Middle frontal gyrus (tissue), 1 donor: Measurements from ENCODE around the gene TPTE.
"Not testable (repeated sequence)": the region's sequence is repeated elsewhere in the genome, so short reads cannot be mapped to it uniquely, and the experiment has no call there.

Experiments used
- DNase-seq: peaks from one replicate; pipeline ENCODE4 v3.0.0-alpha.2; 2015; ENCODE audit warnings: low spot score; ENCODE audit errors: extremely low spot score

The TPTE gene

DNA sequence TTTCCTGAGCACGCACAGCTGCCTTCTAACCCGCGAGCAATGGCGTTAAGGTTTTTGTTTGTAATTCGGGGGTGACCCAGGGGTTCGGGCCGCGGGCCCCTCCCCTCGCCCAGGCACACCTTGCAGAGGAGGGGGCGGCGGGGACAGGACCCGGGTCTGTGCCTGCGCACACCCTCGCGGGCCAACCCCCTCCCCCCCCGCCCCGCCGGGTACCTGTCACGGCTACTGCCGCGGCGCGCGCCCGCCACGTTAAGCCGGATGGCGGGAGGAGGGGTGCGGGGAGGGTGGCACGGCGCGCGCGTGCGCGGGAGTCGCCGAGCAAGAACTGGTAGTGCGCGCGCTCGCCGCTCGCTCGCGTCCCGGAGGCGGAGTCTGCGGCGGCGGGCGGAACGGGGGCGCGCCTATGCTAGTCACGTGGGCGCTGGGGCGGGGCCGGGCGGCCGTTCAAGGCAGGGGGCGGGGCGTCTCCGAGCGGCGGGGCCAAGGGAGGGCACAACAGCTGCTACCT, at the start of gene TPTE:
Gene TPTE, plus strand, starts transcription at position 493 of the 508 bp plus-strand sequence. CDS start 17,141 bp downstream, outside the sequence.
- no peak for DNase-seq

DNA sequence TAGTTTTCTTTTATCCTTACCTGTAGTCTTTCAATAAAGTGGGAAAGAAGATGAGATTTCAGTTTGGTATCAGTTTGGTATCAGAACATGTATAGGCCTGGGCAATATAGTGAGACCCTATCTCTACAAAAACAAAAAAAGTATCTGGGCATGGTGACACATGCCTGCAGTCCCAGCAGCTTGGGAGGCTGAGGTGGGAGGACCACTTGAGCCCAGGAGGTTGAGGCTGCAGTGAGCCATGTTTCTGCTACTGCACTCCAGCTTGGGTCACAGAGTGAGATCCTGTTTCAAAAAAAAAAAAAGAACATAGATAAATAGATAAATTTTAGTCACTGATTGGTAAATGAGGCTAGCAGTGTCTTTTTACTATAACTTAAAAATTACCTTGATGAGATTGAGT, 49.4 kb upstream of the TPTE start:
- not testable (repeated sequence) for DNase-seq

DNA sequence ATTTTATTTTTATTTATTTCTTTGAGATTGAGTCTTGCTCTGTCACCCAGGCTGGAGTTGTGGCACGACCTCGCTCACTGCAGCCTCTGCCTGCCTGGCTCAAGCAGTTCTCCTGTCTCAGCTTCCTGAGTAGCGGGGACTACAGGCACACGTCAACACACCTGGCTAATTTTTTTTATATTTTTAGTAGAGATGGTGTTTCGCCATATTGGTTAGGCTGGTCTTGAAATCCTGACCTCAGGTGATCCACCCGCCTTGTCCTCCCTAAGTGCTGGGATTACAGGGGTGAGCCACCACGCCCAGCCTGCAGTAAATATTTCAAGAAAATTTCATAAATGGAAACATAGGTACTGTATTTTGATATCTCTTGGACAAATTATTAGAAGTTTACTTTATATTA, 43.6 kb upstream of the TPTE start:
- not testable (repeated sequence) for DNase-seq

DNA sequence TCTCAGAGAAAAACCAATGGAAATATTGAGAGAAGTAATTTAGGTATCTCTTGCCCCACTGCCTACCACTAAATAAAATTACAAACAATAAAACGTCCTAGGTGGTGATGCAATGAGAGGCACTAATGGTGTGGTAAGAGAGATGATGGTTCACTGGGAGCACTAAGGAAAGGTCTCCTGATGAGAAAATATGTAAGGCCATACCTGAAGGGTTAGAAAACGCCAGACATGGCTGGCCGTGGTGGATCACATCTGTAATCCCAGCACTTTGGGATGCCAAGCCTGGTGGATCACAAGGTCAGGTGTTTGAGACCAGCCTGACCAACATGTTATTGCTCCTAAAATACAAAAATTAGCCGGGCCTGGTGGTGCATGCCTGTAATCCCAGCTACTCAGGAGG, 41.5 kb upstream of the TPTE start:
- DNase-seq, result not testable (repeated sequence)

DNA sequence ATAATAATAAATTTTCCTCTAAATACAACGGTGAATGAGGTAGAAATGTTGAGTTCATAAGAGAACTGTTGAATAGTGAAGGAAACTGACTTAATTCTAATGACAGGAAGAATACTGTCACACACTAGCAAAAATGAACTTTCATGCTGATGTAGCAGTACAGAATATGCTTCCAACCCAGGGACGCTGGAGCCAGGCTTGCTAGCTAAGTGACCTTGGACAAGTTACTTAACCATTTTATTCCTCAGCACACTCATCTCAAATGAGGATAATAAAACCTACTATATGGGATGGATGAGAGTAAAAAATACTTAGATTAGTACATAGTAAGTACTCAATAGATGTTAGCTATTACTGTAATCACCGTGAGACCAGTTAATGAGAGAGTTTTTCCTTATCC, 36.5 kb upstream of the TPTE start:
- not testable (repeated sequence) for DNase-seq

DNA sequence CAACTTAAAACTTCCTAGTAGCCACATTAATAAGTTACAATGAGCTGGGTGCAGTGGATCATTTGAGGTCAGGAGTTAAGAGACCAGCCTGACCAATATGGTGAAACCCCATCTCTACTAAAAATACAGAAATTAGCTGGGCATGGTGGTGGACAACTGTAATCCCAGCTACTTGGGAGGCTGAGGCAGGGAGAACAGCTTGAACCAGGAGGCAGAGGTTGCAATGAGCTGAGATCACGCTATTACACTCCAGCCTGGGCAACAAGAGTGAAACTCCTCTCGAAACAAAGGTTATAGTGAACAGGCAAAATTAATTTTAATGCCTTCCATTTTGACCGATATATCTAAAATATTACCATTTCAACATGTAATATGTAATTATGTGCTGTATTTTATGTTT, 30.9 kb upstream of the TPTE start:
- DNase-seq, result not testable (repeated sequence)

DNA sequence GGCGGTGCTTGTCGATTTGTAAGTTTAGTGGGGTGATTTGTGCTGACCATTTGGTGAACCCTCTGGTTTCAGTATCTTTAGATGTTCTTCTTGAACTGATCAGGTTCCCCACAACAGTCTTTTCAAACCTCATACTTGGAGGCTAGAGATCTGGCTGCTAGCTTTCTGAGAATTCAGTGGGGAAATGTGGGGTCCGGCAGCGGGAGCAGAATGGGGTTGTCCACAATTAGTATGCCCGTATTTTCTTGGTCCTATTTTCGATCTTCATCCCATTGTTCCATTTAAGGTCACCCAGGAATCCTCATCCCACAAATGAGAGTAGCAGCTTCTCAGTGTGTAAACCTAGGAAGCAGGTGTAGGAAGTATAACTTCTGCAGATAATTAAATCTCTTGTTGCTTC, 10.3 kb upstream of the TPTE start:
- no peak for DNase-seq

DNA sequence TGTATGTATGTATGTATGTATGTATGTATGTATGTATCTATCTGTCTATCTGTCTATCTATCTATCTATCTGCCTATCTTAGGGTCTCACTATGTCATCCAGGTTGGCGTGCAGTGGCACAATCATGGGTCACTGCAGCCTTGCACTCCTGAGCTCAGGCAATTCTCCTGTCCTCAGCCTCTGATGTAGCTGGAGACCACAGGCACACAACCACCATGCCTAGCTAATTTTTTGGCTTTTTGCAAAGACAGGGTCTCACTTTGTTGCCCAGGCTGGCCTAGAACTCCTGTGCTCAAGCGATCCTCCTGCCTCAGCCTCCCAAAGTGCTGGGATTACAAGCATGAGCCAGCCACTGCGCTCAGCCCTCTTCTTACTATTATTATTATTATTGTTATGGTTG, 4.5 kb upstream of the TPTE start:
- not testable (repeated sequence) for DNase-seq

DNA sequence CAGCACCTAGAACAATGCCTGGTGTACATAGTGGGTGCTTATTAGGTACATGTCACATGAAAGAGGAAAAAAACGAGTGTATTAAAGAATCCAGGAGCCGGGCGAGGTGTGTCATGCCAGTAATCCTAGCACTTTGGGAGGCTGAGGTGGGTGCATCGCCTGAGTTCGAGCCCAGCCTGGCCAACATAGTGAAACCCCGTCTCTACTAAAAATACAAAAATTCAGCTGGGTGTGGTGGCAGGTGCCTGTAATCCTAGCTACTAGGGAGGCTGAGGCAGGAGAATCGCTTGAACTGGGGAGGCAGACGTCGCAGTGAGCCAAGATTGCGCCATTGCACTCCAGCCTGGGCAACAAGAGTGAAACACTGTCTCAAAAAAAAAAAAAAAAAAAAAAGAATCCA, 3.5 kb upstream of the TPTE start:
- DNase-seq, result not testable (repeated sequence)

DNA sequence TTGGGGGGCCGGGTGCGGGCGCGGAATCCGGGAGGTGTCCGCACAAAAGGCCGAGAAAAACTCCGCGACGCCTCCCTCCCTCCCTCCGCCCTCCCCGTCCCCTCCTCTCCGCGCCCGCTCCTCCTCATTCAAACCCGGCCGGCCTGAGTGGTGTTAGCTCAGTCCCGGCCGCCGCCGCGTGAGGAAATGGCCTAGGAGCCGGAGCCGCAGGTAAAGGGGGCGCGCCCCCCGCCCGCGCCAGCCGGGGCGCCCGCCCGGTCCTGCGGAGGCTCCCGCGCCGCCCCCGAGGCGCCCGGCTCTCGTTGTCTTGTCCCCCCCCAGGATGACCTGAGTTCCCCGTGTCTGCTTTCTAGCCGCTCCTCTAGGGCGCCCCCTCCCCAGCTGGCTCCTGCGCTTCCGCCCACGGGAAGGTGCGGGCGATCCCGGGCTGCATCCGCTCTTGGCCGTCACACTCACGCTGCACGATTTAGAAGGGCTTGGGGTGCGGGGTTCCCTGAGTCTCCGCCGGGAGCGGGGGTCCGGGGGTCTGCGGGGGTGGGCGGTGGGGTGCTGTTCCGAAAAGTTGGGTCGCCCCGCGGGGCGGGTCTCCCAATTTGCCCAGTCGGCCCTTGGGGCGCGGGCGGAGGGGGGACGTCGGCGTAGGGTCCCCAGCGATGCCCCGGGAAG, 585 bp downstream of the TPTE start:
- not testable (repeated sequence) for DNase-seq

DNA sequence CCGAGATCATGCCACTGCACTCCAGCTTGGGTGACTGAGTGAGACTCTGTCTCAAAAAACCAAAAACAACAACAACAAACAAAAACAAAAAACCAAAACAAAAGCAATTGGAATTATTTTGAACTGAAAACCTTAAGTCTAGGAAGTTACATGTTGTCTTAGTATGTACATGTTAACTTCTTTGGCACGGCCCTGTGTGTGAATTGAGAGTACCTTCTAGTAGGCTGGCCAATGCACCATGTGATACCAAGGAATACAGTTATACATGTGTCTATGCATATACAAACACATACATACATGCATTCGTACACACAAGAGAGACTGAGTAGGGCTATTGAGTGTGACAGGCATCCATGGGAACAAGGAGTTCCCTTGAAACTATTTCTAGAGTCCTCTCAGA, 18.6 kb downstream of the TPTE start:
- no peak for DNase-seq

DNA sequence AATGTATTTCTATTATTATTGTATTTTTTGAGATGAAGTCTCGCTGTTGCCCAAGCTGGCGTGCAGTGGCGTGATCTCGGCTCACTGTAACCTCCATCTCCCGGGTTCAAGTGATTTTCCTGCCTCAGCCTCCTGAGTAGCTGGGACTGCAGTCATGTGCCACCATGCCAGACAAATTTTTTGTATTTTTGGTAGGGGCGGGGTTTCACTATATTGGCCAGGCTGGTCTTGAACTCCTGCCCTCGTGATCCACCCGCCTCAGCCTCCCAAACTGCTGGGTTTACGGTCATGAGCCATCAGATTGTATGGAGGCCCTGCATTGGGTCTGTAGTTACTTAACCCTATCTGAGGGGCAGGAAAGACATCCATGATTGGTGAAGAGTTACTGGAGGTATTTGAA, 23.0 kb downstream of the TPTE start:
- DNase-seq, result not testable (repeated sequence)

DNA sequence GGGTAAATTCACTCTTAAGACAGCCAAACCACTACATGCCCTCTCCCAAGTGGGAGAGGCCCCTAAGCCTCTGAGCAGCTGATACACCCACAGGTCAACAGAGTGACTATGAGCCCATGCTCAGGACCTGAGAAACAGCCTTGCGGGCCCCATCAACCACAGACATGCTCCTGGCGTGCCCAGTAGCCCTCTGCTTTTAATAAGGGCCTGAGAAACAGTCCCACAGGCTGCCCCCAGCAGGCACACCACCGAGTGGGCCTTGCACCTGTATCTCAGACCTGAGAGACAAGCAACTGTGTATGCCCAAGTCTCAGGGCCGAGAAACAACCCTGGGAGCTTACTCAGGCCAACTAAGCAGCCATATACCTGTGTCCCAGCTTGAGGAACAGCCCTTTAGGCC, 26.5 kb downstream of the TPTE start:
- not testable (repeated sequence) for DNase-seq

DNA sequence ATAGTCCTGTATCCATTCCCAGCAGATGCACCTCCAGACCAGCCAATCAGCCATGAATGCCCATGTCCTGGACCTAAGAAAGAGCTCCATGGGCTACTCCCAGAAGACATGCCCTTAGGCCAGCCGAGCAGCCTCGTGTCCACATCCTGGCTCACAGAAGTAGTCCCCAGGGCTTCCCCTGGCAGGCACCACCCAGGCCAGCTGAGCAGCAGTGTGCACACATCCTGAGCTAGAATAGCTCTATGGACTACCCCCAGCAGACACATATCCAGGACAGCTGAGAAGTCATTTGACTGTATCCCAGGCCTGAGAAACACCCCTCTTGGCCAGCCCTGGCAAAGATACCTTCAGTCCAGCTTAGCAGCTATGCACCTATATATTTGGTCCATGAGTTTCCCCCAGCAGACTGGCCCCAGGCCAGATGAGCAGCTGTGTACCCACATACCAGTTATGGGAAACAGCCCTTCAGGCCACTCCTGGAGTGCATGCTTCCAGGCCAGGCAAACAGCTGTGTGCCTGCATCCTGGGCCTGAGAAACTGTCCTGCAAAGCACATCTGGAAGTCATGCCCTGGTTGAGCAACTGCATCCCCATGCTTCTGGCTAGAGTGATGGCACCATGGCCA, 27.1 kb downstream of the TPTE start:
- not testable (repeated sequence) for DNase-seq

DNA sequence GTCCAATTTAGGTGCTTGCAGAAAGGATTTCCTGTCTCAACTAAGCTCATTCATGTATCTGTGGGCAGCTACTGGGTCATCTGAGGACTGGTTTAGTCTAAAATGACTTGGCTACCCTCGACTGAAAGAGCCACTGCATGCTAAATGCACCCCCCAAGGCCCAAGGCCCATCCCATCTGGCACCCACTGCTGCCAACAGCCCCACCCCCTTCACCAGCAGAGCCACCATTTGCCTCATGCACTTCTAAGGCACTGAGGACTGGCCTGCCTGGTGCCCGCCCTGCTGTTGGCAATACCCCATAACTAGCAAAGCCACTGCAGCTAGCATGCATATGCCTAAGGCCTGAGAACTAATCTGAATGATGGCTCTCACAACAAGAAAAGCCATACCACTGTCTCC, 49.4 kb downstream of the TPTE start:
- not testable (repeated sequence) for DNase-seq

DNA sequence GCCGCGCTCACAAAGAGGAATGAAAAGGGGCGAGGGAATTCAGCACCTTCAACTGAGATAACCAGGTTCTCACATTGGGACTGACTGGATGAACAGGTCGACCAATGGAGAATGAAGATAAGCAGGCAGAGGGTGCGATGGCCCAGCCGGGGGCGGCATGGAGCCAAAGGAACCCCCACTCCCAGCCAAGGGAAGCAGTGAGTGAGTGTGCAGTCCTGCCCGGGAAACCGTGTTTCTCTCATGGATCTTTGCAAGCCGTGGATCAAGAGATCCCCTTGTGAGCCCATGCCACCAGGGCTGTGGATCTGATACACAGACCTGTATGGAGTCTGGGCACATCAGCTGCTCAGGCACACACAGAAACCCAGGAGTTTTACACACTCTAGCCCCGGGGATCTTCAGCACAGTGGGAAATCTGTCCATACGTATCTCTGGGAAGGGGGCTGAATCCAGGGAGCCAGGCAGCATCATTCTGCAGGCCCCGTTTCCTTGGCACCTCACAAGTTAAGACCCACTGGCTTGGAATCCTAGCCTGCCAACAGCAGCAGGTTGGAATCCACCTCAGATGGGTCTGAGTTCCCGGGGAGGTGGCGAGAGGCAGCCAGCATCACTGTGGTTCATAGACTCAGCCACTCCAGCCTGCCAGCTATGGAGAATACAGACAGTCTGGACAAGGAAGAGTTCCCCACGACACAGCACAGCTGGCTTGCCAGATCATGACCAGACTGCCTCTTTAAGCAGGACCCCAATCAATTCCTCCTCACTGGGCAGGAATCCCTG, 53.3 kb downstream of the TPTE start:
- not testable (repeated sequence) for DNase-seq

DNA sequence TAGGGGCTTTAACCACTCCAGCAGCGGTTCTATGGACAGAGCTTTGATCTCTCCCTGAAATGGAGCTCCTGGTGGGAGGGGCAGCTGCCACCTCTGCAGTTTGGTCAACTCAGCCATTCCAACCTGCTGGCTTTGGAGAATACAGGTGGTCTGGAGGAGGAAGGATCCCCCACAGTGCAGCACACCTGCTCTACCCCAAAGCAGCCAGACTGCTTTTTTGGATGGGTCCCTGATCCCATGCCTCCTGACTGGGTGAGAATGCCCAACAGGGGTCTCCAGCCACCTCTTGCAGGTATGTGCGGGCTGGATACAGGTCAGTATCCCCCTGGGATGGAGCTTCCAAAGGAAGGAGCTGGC, 53.9 kb downstream of the TPTE start:
- no peak for DNase-seq

DNA sequence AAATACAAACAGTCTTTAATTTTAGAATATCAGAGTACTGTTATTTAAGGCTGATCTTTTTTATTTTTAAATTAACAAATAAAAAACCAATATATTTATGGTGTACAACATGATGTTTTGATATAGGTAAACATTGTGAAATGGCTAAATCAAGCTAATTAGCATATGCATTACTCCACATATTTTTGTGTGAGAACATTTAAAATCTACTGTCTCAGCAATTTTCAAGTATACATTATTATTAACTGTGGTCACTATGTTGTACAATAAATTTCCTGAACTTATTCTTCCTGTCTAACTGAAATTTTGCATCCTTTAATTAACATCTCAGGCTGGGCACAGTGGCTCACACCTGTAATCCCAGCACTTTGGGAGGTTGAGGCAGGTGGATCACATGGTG, 57.5 kb downstream of the TPTE start:
- DNase-seq, result not testable (repeated sequence)

DNA sequence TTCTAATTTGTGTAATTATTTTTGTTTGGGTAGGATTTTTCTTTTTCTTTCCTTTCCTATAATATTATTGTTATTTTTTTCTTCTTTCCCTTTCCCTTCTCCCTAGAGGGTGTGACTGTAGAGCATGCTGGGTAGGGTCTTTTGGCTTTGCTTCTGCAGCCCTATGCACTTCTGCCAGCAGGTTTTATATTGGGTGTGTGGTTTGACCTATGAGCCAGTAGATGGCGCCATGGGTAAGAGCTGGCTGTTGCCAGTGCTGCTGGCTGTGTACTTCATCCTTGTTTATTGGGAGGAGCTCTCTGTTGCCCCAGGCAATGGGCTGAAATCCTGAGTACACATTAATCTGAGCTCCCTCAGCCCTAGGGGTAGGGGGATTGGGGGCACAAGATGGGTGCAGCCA, 67.7 kb downstream of the TPTE start:
- not testable (repeated sequence) for DNase-seq

DNA sequence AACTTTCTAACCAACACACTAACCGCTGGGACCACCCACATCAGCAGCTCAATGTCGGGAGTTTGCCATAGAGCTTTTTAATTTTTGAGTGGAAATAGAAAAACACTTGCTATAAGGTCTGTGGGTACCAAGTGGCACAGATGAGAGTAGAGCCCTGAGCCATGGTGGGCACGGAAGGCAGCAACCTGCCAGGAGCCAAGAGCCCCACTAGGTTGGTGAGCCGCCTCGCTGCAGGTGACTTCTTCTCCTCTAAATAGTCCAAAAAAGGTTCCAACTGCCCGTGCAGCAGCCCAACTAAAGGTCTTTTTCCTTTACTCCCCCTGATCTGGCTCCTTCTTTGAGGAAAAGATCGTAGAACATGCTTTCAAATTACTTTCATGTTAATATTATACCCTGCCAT, 85.7 kb downstream of the TPTE start:
- DNase-seq, result not testable (repeated sequence)

DNA sequence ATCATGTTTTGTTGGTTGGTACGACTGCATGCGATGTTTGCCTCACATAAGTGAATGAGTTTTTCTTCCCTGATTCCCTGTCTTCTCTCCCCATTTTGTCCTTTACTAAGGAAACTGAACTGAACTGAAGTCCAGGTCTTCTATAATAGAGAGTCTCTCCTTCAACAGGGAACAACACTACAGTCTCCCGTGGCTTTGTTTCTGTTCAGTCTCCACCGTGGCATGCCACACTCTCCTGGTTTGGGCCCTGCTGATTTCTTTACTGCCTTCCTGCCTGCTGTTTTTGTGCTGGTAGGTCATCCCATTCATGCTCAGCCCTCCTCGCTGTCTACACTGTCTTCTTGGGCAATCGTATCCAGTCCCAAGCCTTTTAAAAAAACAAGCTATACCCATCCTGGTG, 92.9 kb downstream of the TPTE start:
- DNase-seq, result not testable (repeated sequence)

DNA sequence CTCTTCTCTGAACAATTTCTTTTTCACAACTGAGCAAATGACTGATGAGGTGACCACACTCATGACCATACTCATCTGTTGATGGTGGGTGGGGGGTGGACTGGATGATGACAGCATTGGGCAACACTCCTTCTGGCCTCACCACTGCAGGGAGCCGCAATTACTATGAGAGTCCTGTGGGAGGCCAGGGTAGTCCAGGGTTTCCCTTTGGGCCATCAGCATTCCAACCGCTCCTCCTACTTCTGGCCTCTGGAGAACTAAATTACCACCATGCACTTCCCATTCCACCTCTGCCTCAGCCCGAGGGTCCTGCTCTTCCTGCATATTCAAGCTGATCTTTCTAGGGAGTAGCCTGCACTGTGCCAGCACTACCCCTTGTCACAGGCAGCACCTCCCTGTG, 94.7 kb downstream of the TPTE start:
- DNase-seq, result not testable (repeated sequence)
